NCI-H1105 (cell line): ENCODE measurements around the gene FAM204A.

Source experiments
- DNase-seq: peaks from one replicate; lab custom pipeline; 2025; lab: John Stamatoyannopoulos, UW

Gene FAM204A

DNA sequence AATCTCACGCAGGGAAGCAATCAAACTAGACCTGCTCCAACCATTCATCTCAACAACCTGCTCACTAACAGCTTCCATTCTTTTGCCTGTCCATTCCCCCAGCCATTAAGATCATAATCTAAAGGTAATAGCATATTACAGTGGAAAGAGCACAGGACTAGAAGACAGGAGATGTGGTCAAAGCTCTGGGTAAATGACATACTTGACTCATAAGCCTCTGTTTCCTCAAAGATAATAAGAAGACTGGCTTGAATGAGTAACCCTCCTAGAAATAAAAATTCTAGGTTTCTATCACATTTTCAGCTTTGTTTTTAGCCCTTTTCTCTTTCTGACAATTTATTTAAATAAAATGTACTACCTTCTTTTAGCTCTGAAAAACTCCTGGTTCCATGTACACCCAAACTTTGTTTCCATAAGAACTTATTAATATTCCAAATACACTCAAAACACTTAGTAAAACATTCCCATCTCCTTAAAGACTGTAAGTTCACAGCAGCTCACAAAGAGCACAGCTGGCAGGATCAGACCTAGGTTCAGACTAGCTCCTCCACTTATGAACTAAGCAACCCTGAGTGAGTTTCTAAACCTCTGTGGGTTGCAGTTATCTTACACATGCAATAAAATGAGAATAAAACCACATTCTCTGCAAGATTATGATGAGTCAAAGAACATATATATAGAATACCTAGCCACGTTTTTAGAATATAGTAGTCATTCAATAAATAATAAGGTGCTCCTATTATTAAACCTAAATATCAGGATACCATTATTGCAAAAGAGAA, 11.6 kb downstream of the FAM204A start:
- no peak for DNase-seq

DNA sequence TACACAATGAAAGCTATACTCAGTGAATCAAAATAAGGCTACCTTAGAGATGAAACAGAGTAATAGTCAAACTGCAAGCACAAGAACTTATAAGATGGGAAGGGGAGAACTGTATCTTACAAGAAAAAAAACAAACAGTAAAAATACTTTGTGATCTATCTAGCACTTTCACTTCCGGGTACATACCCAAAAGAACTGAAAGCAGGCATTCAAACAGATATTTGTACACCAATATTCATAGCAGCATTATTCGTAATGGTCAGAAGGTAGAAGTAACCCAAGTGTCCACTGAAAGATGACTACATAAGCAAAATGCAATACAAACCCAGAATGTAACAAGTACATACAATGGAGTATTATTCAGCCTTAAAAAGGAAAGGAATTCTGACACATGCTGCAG, 18.0 kb downstream of the FAM204A start:
- DNase-seq, result no peak

DNA sequence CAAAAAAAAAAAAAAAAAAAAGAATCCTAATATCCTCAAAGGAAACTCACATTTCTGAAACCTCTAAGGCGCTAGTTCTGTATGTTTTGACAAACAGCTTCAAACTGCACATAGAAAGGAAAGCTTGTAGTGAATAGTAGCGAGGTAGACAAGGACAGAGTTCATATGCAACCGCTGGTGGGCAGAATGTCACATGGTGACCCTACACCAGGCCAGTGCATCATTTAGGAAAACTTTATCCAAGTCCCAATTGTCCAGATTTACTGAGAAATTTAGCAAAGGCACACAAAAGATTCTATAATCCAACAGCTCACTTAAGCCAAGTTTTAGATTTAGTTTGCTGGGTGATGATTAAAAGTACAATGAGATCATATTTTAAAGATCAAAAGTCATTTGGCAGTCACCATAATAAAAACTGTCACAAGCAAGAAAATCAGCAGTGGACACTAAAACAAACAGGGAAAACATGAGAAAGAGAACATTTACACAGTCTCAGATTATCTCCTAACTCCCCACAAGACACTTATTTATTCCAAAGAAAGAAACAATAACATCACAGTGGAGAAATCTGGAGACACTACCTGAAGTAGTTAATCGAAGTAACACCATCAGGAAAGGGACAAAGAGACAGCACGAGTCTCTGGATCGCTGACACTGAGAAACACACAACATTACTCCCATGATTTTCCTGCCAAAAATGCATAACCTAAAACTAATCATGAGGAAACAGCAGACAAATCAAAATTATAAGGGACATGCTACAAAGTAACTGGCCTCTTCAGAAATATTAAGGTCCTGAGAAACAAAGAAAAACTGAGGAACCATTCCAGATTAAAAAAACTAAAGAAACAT, 20.2 kb downstream of the FAM204A start:
- no peak for DNase-seq

DNA sequence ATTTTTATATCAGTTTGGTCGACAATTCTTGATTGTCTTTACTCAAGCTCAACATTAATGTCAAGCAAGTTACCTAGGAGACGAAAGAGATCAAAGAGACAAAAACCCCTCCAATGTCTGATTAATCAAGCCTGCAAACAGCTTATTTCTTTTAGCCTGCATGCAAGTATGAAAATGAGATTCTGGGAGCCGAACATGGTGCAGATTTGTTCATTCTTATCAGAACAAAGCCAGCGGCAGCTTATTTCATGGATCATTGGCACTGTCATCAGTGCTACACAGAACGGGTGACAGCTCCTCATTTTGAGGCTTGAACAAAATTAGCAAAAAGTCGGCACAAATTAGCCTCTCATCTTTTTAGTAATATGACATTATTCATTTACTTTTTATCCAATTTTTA, 26.5 kb downstream of the FAM204A start:
- no peak for DNase-seq

DNA sequence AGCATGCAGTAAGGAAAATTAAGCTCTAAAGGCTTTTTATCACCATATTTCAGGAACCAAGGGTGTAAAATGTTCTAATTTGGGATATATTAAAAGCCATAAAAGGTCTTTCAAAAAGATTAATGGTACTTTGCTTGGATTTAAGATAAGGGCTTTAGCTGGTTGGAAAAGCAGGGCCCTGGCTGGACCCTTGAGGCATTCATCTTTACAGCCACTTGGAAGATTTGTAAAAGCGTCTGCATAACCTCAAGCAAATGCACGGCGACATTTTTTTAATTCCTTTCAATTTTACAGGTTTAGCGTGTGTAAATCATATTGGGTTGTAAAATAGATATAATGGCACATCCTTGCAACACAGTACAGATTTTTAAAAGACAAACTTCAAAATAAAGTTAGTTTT, 27.2 kb downstream of the FAM204A start:
- DNase-seq, result no peak

DNA sequence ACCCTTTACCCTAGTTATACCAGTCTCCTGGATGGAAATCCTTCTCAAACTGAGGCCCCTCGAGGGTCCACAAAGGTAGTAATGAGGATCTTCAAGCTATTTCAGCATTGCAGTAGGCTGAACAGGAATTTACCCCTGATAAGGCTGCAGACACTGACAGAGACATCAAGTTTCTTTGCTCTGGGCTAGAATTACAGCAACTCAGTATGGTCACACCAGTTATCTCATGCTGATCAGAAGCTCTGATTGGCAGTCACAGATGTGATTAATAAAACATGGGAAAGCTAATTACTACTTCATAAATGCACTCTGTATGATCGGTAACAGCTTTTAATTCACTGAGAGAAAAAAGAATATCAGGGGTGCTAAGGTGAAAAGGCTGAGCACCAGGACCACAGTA, 30.6 kb downstream of the FAM204A start:
- DNase-seq, result no peak

- no peak for DNase-seq
These were observed 31.3 kb downstream of the FAM204A start for GRCh38 chr10:118310822-118311221.

- DNase-seq, result no peak
These were observed 32.2 kb downstream of the FAM204A start for GRCh38 chr10:118309911-118310310.

GRCh38 chr10:118308664-118309063, 33.5 kb downstream of the FAM204A start:
- DNase-seq, result no peak

- no peak for DNase-seq
These were observed 34.3 kb downstream of the FAM204A start for GRCh38 chr10:118307859-118308258.

DNA sequence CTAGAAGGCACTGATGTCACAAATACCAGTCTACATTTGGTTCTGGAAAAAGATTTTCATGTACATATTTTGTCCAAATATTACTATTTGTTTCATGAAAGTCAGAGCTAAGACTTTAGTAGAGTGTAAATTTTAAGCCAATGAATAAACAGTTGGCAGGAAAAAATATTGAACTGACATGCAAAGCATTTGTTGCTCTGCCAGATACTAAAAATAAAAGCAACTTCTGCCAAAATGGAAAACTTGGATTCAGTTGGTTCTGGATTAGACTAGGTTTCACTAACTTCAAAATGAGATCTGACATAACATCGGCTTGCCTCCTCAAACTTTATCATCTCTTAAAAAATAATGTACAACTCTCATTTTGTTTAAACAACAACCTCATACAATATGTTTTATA, 34.9 kb downstream of the FAM204A start:
- DNase-seq, result no peak

GRCh38 chr10:118305730-118306129, 36.4 kb downstream of the FAM204A start:
- no peak for DNase-seq

DNA sequence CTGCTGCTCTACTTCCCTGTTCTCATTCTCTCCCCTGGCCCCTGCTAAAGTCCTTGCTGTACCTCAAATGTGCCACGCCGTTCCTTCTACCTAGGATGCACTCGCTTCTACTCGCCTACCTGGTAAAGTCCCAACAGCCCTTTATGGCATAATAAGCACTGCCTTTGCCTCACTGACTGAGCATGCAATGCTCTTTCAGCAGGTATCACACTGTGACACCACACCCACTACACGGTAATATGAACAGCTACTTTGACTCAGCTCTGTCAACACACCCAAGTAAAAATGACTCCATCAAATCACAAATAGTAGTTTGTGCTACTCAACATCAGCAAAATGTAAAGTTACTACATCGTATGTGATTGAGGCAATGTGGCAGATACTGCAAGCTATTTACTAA, 37.6 kb downstream of the FAM204A start:
- DNase-seq, result no peak

DNA sequence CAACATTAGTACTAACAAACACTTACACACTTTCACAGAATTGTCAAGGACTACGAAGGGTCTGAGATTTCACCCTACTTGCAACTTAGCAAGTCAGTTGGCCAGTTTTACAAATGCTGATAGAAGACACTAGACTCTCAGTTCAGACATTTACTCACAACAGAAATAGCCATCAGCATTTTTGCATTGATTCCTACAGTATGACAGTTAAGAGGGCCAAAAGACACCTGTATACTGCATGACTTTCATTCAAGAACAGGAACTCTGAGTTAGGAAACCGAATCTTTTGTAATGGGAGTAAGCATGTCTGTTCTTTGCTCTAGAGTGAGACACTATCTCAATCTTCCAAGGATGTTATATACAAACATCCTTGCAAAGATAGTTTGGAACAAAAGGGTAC, 40.9 kb downstream of the FAM204A start:
- no peak for DNase-seq

GRCh38 chr10:118300320-118300719, 41.8 kb downstream of the FAM204A start:
- no peak for DNase-seq

DNA sequence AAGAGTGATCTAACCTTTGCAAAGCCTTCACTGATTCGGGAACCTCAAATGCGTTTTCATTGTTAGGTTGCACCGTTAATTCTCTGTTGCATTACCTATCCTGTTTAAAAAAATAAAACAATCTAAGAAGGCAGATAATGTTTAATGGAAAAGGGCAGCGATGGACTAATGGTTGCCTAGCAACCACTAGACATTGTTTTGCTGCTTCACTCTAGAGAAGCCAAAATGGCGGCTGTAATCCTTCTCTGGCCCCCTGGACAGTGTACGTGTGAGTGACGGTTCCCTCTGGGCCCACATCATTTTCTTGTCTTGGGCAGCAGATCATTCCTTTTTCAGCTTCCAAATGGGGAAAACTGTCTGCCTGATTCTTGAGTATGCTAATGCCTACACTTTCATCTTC, 43.3 kb downstream of the FAM204A start:
- DNase-seq, result no peak

- DNase-seq, result no peak
These were observed 51.0 kb downstream of the FAM204A start for GRCh38 chr10:118291122-118291521.

- DNase-seq, result no peak
These were observed 51.6 kb downstream of the FAM204A start for GRCh38 chr10:118290471-118290995.

- no peak for DNase-seq
These were observed 54.9 kb downstream of the FAM204A start for GRCh38 chr10:118287076-118287806.

DNA sequence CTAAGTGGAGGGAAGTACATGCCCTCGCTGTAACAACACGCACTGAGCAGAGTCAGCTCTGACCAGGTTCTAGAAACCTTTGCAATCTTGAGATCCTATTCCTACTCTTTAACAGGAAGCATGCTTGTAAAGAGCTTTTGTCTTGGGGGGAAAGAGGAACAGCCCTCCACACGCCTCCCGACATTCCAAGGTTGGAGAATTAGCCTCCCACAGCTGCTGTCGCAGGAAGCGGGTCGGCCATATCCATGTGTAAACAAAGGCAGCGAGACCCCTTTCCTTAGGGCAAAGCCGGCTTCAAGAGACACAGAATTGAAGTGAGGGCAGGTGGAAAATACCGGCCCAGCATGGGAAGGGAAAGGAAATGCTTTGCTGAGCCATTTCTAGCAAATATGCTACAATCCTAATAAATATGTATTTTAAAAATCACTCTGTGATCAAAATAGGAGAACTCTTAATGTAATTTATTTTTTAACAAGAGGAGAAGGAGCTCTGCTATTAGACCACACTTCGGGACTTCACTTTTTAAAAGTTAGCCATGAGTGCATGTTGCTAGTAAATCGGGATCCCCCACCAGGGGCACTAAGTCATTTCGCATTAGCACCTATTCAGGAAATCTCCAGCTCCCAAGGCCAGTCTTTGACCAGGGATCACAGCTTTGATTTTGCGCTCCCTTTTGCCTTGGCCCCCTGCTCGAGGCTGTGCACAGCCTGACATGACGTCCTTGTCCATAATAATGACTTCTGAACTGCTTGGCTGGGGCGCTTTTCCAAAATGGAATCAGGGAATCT, 55.9 kb downstream of the FAM204A start:
- no peak for DNase-seq

DNA sequence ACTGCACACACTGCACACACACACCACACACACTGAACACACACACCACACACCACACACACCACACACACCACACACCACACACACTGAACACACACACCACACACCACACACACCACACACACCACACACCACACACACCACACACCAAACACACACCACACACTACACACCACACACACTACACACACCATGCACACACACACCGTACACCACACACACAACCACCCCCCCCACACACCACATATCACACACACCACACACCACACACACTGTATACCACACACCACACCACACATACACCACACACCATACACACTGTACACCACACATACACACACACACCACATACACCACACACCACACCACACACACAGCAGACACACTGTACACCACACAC, 59.5 kb downstream of the FAM204A start:
- DNase-seq, result no peak

DNA sequence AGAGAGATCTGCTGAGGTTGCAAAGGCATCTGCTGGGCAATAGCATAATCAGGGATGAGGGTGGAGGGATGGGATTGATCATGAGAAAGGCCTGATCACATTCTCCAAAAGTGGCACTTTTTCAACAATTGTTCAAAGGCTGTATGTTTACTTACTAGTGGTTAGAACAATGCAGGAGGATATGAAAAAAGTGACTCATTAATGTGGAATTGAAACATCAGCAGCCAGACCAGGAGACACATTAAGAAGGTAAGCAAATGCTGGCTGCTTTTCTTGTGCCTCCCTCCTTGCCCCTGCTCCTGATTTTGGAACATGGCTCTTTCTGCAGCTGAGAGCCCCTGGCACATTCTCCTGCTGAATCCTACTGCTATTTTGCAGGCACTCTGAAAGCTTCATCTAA, 63.5 kb downstream of the FAM204A start:
- DNase-seq, result no peak
